Measurements from ENCODE around the gene CCDC106.

The CCDC106 gene

DNA sequence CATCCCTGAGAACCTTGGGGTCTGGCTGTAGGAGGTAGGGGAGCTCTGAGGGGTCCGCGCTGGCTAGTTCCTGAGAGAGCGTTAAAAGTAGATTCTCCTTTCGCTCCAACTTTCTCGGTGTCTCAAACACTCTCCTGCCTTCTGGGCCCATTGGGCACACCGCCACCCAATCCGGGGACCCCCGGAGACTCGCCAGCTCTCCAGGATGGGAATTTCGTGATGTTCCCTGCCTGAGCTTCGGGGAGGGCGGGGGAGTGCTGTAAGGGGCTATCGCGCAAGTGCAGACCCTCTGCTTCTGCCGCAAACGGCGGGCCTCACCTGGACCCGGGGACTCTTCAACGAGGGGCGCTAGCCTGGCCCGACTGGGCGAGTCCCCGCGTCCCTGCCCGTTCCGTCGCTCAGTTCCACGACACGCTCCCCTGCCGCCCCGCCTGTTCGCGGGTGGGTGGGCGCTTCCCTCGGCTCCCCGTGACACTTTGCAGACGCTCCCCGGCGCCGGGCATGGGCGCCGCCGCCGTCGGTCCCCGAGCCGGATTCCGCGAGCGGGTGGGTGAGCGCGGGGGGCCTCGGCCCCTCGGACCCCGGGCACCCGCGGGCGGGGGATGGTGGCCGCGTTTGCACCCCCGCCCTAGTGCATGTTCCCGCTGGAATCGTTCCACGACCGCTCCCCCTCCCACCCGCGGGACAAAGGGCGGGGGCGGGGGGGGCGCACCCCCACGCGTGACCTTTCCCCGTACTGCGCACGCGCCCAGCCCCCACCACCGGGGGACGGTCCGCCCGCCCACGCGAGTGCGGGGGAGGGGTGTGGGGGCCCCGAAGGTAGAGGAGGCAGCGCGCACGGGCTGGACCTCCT, at the start of gene CCDC106:
Gene CCDC106, plus strand, starts transcription at position 481 of the 853 bp plus-strand sequence. CDS start 835 bp downstream, outside the sequence.
- DNase-seq (ENCODE audit: low read depth in 2 of 3, low spot score in 1 of 3): no peak

GRCh38 chr19:55598719-55599467, 49.1 kb upstream of the CCDC106 start:
- peak; percentile 88 to 99 (median 94) for DNase-seq (ENCODE audit: low read depth in 2 of 3, low spot score in 1 of 3)

DNA sequence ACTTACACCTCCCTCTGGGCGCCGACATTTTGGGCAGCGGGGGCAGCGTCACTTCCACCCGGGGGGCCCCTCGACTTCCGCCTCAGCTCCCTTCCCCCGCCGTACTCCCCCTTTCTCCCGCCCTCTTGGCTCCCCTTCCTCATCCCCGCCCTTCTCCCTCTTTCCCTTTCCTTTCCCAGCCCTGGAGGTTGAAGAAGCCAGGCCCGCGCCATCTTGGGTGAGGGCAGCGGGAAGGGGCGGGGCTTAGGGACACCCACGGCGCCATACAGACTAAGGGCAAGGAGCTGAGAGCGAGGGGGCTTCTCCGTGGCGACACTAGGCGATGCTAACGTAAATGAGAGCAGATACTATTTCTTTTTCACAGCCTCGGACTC, 48.6 kb upstream of the CCDC106 start, which contains the start of gene FIZ1:
Gene FIZ1, minus strand, starts transcription at position 50 of the 374 bp plus-strand sequence. CDS start 1,652 bp downstream, outside the sequence.
- peak; percentile 96 to 97 (median 96) for DNase-seq (ENCODE audit: low read depth in 2 of 3, low spot score in 1 of 3)

GRCh38 chr19:55599842-55600661, 48.0 kb upstream of the CCDC106 start, which contains the start of gene ZNF524:
ZNF524 (plus strand) TSS chr19:55600288; CDS start chr19:55602113, 1,825 bp downstream.
- DNase-seq (ENCODE audit: low read depth in 2 of 3, low spot score in 1 of 3): peak; percentile 63 to 80 (median 71)

DNA sequence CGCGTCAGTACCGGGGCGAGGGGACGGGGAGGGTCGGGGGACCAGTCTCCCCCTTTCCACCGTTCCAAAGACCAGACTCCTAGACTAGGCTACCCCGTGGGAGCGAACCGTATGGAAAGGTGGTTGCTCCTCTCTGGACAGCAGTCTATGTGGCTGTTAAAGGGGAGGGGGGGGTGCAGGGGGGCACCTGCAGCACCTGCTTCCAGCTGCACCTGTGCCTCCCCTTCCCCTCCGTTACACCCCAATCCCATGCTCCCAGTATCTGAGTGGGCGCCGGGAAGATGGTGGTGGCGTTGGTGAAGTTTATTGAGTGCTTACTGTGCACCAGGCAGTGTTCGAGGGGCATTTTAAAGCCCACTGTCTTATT, 47.4 kb upstream of the CCDC106 start:
- no peak for DNase-seq (ENCODE audit: low read depth in 2 of 3, low spot score in 1 of 3)

GRCh38 chr19:55601084-55601483, 46.9 kb upstream of the CCDC106 start:
- DNase-seq (ENCODE audit: low read depth in 2 of 3, low spot score in 1 of 3): no peak

- DNase-seq (ENCODE audit: low read depth in 2 of 3, low spot score in 1 of 3): no peak
Measured at GRCh38 chr19:55602104-55603001, 45.7 kb upstream of the CCDC106 start.

GRCh38 chr19:55603115-55603514, 44.9 kb upstream of the CCDC106 start:
- DNase-seq (ENCODE audit: low read depth in 2 of 3, low spot score in 1 of 3): no peak

DNA sequence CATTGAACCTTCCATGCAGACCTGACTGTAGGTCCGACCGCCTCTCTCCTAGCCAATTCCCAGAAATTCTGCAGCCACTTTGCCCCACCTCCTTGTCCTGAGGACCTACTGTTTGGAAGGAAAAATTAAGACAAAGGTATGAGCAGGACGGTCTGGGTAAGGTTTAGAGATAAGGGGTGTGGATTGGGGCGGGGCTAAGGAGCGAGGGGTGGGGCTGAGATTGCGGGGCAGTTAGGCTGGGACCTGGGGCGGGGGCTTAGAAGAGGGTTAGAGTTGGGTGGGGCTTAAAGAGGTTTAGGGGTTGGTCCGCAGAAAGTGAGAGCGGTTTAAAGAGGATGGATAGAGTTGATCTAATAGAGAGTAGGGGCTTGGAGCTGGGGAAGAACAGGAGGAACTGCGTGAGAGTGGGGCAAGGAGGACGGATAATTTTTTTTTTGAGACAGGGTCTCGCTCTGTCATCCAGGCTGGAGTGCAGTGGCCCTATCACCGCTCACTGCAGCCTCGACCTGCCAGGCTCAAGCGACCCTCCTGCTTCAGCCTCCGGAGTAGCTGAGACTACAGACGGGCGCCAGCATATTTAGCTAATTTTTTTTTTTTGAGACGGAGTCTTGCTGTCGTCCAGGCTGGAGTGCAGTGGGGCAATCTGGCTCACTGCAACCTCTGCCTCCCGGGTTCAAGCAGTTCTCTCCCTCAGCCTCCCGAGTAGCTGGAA, 44.3 kb upstream of the CCDC106 start:
- no peak for DNase-seq (ENCODE audit: low read depth in 2 of 3, low spot score in 1 of 3)

DNA sequence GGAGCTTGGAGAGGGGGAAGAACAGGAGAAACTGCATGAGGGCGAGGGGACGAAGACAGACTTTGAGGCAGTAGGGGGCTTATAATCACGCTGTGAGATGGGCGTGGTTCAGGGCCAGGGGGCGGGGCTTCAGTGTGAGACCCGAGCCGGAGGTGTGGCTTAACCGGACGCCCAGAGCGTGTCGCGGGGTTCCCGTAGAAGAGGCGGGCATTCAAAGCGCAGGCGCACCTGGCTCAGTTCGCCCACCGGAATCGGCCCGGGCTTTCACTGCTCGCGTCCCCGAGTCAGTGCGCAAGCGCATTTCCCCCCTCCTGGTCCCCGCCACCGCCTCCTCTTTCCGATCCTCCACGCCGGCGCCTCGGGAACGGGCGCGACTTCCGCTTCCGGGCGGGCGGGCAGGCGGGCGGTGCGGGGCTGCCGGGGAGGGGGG, 42.8 kb upstream of the CCDC106 start:
- peak; percentile 97 to 99 (median 99) for DNase-seq (ENCODE audit: low read depth in 2 of 3, low spot score in 1 of 3)

DNA sequence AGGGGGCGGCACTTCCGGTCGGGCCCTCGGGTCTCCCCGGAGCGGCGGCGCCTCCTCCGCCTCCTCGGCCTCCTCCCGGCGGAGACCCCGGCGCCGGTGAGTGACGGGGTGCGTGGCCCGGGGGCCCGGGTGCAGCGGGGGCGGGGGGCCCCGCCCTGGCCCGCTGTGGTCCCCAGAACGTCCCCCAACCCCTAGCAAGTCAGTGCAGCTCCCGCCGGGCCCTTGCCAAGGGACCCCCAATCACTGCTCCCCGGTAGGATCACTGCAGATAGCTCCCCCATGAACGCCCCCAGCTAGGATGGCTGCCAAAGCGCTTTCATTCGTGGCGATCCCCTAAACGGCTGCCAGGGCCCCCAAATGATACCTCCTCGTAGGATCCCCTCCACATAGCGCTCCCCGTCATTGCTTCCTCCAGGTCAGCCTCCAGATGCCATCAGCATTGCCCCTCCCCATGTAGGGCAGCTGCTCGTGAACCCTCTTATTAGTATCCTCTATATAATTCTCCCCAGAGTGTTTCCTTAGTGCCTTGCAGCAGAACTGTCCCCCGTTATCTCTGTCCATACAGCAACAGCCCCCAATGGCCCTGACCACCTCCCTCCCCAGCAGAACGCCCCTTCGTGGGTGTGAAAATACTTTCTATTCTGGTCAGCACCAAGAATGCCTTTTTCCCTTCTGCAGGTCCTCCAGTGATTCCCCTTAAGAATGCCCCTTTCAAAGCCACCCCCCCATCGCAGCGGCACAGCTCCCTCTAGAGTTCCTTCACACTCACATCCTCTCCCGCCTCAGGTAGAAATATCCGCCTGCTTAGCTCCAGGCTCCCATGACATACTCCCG, 42.2 kb upstream of the CCDC106 start, which contains the start of gene ZNF865:
Gene ZNF865, plus strand, starts transcription at position 11 of the 834 bp plus-strand sequence. CDS start 7,972 bp downstream, outside the sequence.
- DNase-seq (ENCODE audit: low read depth in 2 of 3, low spot score in 1 of 3): peak; percentile 52 to 66 (median 65)

DNA sequence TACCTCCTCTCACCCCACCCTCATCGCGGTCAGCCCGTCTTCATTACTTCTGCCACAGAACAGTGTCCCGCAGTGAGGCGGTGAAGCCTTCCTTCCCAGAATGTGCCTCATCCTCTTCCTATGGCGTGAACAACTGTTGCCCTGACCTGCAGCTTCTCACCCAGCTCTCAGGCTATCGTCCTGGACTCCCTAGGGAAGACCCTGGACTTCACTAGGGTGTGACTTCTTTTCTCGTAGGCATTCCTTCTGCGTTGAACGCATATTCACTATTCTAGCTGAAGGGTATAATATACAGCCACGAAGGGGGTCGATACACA, 41.6 kb upstream of the CCDC106 start:
- no peak for DNase-seq (ENCODE audit: low read depth in 2 of 3, low spot score in 1 of 3)

GRCh38 chr19:55606817-55607216, 41.2 kb upstream of the CCDC106 start:
- no peak for DNase-seq (ENCODE audit: low read depth in 2 of 3, low spot score in 1 of 3)

- no peak for DNase-seq (ENCODE audit: low read depth in 2 of 3, low spot score in 1 of 3)
Measured at GRCh38 chr19:55609326-55609725, 38.7 kb upstream of the CCDC106 start.

GRCh38 chr19:55611300-55611982, 36.6 kb upstream of the CCDC106 start:
- no peak for DNase-seq (ENCODE audit: low read depth in 2 of 3, low spot score in 1 of 3)

- DNase-seq (ENCODE audit: low read depth in 2 of 3, low spot score in 1 of 3): no peak
Measured at GRCh38 chr19:55611983-55612645, 35.9 kb upstream of the CCDC106 start.

GRCh38 chr19:55613396-55613795, 34.6 kb upstream of the CCDC106 start:
- DNase-seq (ENCODE audit: low read depth in 2 of 3, low spot score in 1 of 3): no peak
